Caco-2 (cell line): Measurements from ENCODE around the gene QSOX2. TPM values are rescaled to one million over a fixed set of nuclear protein-coding genes. Genes with fewer than 3 reads are reported as not detected.

ENCODE experiments used
- BruUV-seq: library from RNA; stranded (reverse); fragments of 400-500 nt; replicated peaks from 2 replicates; lab custom pipeline; 2021; lab: Mats Ljungman, UMichigan
- CTCF ChIA-PET: fragments of 300-600 bp; sonication (Branson Sonifier 250); formaldehyde crosslinking; loops from one replicate; lab custom pipeline; 2022; ENCODE audit warnings: antibody characterized with exemption; lab: Charles Lee
- POLR2A ChIA-PET: fragments of 300-600 bp; sonication (Branson Sonifier 250); formaldehyde crosslinking; loops from one replicate; lab custom pipeline; 2022; ENCODE audit warnings: antibody characterized with exemption; lab: Charles Lee
- DNase-seq, 2 experiments: peaks; one replicate each; pipeline versions ENCODE4 v3.0.0 to v3.0.0-alpha.2; 2020 to 2022
- H3K27me3 ChIP-seq: replicated peaks from 2 replicates; pipeline ENCODE4 v1.6.0; 2011; ENCODE audit warnings: low read length; ENCODE audit not compliant: control insufficient read depth, insufficient read depth
- H3K36me3 ChIP-seq: 2 replicates; pipeline ENCODE4 v1.5.1; 2011; ENCODE audit warnings: low read length; ENCODE audit not compliant: control insufficient read depth, insufficient read depth
- H3K4me1 ChIP-seq: fragments of 250-450 bp; sonication (Bioruptor Pico); 2 replicates; pipeline ENCODE4 v1.5.1; 2020; ENCODE audit warnings: mild to moderate bottlenecking
- H3K4me3 ChIP-seq: 2 replicates; pipeline ENCODE4 v1.5.1; 2011; ENCODE audit warnings: low read depth, mild to moderate bottlenecking, control low read depth, low read length
- H3K9me3 ChIP-seq: fragments of 250-450 bp; sonication (Bioruptor Pico); 2 replicates; pipeline ENCODE4 v1.5.1; 2020; ENCODE audit warnings: mild to moderate bottlenecking, moderate library complexity
- H3K27ac Mint-ChIP-seq: one replicate; pipeline ENCODE4 v1.8.0; 2022; ENCODE audit warnings: mixed read lengths; ENCODE audit not compliant: unreplicated experiment
- H3K27me3 Mint-ChIP-seq: one replicate; pipeline ENCODE4 v1.8.0; 2022; ENCODE audit warnings: mixed read lengths; ENCODE audit not compliant: insufficient read depth, unreplicated experiment
- H3K36me3 Mint-ChIP-seq: one replicate; pipeline ENCODE4 v1.8.0; 2022; ENCODE audit warnings: mild to moderate bottlenecking, mixed read lengths; ENCODE audit not compliant: insufficient read depth, unreplicated experiment
- H3K4me1 Mint-ChIP-seq: one replicate; pipeline ENCODE4 v1.8.0; 2022; ENCODE audit warnings: low read depth, mixed read lengths; ENCODE audit not compliant: unreplicated experiment
- H3K4me3 Mint-ChIP-seq: one replicate; pipeline ENCODE4 v1.8.0; 2022; ENCODE audit warnings: mild to moderate bottlenecking, moderate library complexity, mixed read lengths; ENCODE audit not compliant: unreplicated experiment
- H3K9me3 Mint-ChIP-seq: one replicate; pipeline ENCODE4 v1.8.0; 2022; ENCODE audit warnings: mixed read lengths; ENCODE audit not compliant: unreplicated experiment
- intact Hi-C: fragments of 100-400 bp; cut with micrococcal nuclease; formaldehyde crosslinking; loops from one replicate; pipeline ENCODE4 v1.10.0; 2022; ENCODE audit not compliant: unreplicated experiment
- total RNA-seq: library from RNA; stranded (reverse); gene quantifications from 2 replicates; pipeline ENCODE4 v1.2.3, GENCODE V29; 2022
- TF ChIP-seq, protein P1 (sequence below), 2 experiments: fragments of 200-600 bp in 1 of 2; IDR thresholded peaks; 1 replicate in 1 of 2; 2 replicates in 1 of 2; pipeline versions ENCODE4 v1.5.1 to v1.8.0; 2011 to 2022; ENCODE audit warnings: antibody characterized with exemption in 1 of 2, control low read depth in 1 of 2, inconsistent platforms in 1 of 2, low read depth in 1 of 2, low read length in 1 of 2, mild to moderate bottlenecking in 1 of 2, moderate library complexity in 1 of 2; ENCODE audit not compliant: insufficient read depth in 1 of 2, severe bottlenecking in 1 of 2, unreplicated experiment in 1 of 2

QSOX2 gene
- total RNA-seq, 1 experiment from 2014 or later = 29.6 TPM

- H3K4me3 ChIP-seq = no peak overlapping the region
- Mint-ChIP-seq H3K27me3 (no peaks in the 10 kb centered on the region), H3K36me3 (no peaks in the 10 kb centered on the region), H3K27ac (no peak overlapping the region), H3K9me3 (no peaks in the 10 kb centered on the region), H3K4me1 (no peaks in the 10 kb centered on the region), H3K4me3 (no peak overlapping the region)
- DNase-seq = no peak
- H3K27me3 ChIP-seq = no peaks in the 10 kb centered on the region
- intact Hi-C loops = no loop called here
- no peaks in the 10 kb centered on the region for H3K9me3 ChIP-seq
- BruUV-seq = no TSS peak
- no peaks in the 10 kb centered on the region for H3K4me1 ChIP-seq
- CTCF ChIA-PET = interaction anchor here (0.6 to 1.1 kb wide), 3 partner anchors 10 to 1306 kb away, joined by 3 to 4 read pairs (median 3); no protein-coding TSS in a partner anchor
- POLR2A ChIA-PET = no interaction called here
- H3K36me3 ChIP-seq = no peaks in the 10 kb centered on the region
- TF ChIP-seq, protein P1, sequence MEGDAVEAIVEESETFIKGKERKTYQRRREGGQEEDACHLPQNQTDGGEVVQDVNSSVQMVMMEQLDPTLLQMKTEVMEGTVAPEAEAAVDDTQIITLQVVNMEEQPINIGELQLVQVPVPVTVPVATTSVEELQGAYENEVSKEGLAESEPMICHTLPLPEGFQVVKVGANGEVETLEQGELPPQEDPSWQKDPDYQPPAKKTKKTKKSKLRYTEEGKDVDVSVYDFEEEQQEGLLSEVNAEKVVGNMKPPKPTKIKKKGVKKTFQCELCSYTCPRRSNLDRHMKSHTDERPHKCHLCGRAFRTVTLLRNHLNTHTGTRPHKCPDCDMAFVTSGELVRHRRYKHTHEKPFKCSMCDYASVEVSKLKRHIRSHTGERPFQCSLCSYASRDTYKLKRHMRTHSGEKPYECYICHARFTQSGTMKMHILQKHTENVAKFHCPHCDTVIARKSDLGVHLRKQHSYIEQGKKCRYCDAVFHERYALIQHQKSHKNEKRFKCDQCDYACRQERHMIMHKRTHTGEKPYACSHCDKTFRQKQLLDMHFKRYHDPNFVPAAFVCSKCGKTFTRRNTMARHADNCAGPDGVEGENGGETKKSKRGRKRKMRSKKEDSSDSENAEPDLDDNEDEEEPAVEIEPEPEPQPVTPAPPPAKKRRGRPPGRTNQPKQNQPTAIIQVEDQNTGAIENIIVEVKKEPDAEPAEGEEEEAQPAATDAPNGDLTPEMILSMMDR (IDR thresholded peaks at IDR 0.05; ENCODE audit: insufficient read depth in 1 of 2, low read depth in 1 of 2, low read length in 1 of 2, severe bottlenecking in 1 of 2, unreplicated experiment in 1 of 2) = no peak
These were observed 40.1 kb upstream of the QSOX2 start for GRCh38 chr9:136285501-136286358.

DNA sequence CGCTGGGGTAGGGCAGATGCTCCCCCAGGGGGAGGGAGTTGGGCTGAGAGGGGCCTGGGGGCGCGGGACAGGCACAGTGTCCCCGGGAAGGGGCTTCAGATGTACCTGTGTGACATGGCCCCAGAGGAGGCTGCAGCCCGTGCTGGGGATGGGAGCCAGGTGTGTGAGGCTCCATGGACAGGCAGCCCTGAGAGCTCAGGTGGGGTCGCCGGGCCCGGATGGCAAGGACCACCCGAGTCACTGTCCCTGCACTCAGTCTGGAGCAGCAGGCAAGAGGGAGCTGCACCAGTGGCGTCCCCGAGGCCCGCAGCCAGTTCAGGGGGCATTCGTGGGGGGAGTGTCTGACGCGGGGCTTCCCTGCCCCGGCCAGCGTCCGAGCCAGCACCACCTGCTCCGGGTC lies 39.3 kb upstream of the QSOX2 start:
- H3K27me3 Mint-ChIP-seq = no peaks in the 10 kb centered on the region
- Histone ChIP-seq H3K36me3 (no peaks in the 10 kb centered on the region), H3K27me3 (no peaks in the 10 kb centered on the region), H3K4me3 (no peak overlapping the region), H3K4me1 (no peaks in the 10 kb centered on the region), H3K9me3 (no peaks in the 10 kb centered on the region)
- TF ChIP-seq, protein P1 (IDR thresholded peaks at IDR 0.05; ENCODE audit: insufficient read depth in 1 of 2, low read depth in 1 of 2, low read length in 1 of 2, severe bottlenecking in 1 of 2, unreplicated experiment in 1 of 2) = no peak
- ChIA-PET CTCF (interaction anchor here (0.6 to 0.8 kb wide), 3 partner anchors 9 to 1307 kb away, joined by 3 to 5 read pairs (median 4); no protein-coding TSS in a partner anchor), POLR2A (no interaction called here)
- no peaks in the 10 kb centered on the region for H3K9me3 Mint-ChIP-seq
- no peak for DNase-seq
- no peaks in the 10 kb centered on the region for H3K36me3 Mint-ChIP-seq
- intact Hi-C loops = no loop called here
- no peak overlapping the region for H3K4me3 Mint-ChIP-seq
- H3K4me1 Mint-ChIP-seq = no peaks in the 10 kb centered on the region
- H3K27ac Mint-ChIP-seq = no peak overlapping the region
- BruUV-seq = no TSS peak

GRCh38 chr9:136284311-136284710 lies 38.7 kb upstream of the QSOX2 start:
- H3K9me3 ChIP-seq = no peaks in the 10 kb centered on the region
- H3K27me3 ChIP-seq = no peaks in the 10 kb centered on the region
- no peak overlapping the region for H3K4me3 ChIP-seq
- Mint-ChIP-seq H3K4me3 (no peak overlapping the region), H3K27me3 (no peaks in the 10 kb centered on the region), H3K4me1 (no peaks in the 10 kb centered on the region), H3K36me3 (no peaks in the 10 kb centered on the region), H3K9me3 (no peaks in the 10 kb centered on the region), H3K27ac (no peak overlapping the region)
- no peak for DNase-seq
- POLR2A ChIA-PET = no interaction called here
- no peaks in the 10 kb centered on the region for H3K36me3 ChIP-seq
- no peaks in the 10 kb centered on the region for H3K4me1 ChIP-seq
- BruUV-seq = no TSS peak
- intact Hi-C loops = no loop called here
- CTCF ChIA-PET = interaction anchor here (0.8 kb wide), 1 partner anchor 9 kb away, joined by 5 read pairs; no protein-coding TSS in a partner anchor
- TF ChIP-seq, protein P1 (IDR thresholded peaks at IDR 0.05; ENCODE audit: insufficient read depth in 1 of 2, low read depth in 1 of 2, low read length in 1 of 2, severe bottlenecking in 1 of 2, unreplicated experiment in 1 of 2) = no peak
